C1 segment of cervical spinal cord (tissue), 14 donors: ENCODE measurements around the gene NPTX1.
A peak's percentile ranks its signal among the peaks of the same experiment; 100 is the strongest.

Experiments used
- DNase-seq, 14 donors: peaks; one replicate each; lab custom pipeline; 2025; lab: John Stamatoyannopoulos, UW

Gene NPTX1

GRCh38 chr17:80445726-80446110 is 30.7 kb downstream of the NPTX1 start:
- DNase-seq = peak in 1 of 14 donors; percentile 70

DNA sequence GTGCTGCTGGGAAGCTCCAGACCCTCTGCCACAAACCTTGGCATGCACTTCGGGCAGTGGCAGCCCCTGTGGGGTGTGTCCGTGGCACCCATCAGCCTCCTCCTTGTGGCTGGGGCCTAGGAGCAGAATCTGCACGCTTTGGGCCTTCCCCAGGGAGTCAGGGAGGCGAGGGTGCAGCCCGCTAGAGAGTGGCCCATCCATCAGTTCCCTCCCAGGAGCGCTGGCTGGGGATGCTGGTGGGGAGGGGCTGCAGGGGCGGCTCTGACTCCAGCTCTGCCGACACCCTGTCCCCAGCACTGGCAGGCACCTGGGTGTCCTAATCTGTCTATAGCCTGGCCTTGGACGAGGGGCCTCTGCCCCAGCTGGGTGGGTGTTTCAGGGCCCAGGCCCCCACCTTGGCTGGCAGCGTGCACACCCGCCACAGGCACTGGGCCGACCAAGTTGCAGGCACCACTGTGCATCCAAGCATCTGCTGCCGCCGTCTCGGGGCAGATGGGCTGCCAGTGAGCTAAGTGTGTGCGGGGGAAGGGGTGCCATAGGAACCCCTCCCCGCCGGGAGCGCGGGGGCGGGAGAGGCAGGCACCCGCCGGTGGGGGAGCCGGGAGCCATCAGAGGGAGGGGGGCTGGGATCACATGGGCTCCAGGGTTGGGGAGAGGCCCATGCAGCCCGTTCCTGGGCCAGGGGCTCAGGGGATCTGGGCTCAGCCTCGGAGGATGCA is 31.2 kb downstream of the NPTX1 start:
- DNase-seq = no peak

DNA sequence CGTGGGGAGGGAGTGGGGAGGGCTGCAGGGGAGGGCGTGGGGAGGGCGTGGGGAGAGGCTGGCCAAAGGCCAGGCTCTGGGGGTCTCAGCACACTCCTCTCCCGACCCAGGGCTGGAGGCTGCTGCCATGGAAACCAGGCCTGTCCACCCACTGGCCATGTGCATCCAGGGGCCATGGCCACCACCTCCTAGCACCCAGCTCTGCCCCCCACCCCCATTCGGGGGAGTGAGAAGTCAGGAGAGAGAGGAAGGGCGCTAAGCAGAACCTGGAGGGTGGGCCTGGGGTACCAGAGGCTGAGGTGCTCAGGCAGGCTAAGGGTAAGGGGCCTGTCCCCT is 31.8 kb downstream of the NPTX1 start:
- DNase-seq = no peak

- DNase-seq = peak in 3 of 14 donors; percentile 20 to 90 (median 53)
These were observed 32.3 kb downstream of the NPTX1 start for GRCh38 chr17:80443916-80444643.

GRCh38 chr17:80443498-80443897 is 32.9 kb downstream of the NPTX1 start:
- DNase-seq = no peak

GRCh38 chr17:80442764-80443163 is 33.6 kb downstream of the NPTX1 start:
- DNase-seq = no peak

DNA sequence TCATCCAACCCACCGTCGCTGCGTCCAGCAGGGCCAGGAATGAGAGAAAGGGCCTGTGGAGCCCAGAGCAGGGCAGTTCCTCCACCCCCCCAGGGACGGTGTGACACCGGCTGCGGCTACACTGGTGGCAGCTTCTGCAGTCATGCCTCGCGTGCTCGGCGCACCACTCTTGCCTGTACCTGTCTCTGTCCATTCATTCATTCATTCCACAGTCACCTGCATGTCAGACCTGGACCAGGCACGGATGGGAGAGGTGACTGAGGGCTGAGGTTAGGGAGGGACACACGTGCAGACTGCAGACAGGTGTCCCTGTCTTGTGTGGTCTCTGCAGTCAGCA is 34.1 kb downstream of the NPTX1 start:
- DNase-seq = peak in 1 of 14 donors; percentile 27

- DNase-seq = no peak
These were observed 34.6 kb downstream of the NPTX1 start for GRCh38 chr17:80441598-80442322.

DNA sequence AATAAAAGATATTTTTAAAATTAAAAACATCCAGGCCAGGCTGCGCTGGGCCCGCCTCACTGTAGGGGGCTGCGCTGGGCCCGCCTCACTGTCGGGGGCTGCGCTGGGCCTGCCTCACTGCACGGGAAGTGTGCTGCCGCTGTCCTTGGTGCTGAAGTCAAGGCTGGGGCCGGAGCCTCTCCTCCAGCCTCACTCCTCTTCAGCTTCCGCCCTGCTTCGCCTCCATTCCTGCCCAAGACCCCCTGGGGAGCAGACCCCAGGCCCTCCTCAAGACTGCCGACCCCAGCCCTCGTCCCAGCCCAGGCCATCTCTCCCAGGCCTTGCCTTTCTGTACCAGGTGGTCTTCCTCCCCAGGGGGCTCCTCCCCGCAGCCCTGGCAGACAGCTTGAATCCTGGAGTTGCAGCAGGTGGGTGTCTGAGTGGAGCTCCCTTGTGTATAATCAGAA is 35.3 kb downstream of the NPTX1 start:
- DNase-seq = no peak

- no peak for DNase-seq
These were observed 36.9 kb downstream of the NPTX1 start for GRCh38 chr17:80439499-80439898.

- no peak for DNase-seq
These were observed 37.6 kb downstream of the NPTX1 start for GRCh38 chr17:80438806-80439205.

DNA sequence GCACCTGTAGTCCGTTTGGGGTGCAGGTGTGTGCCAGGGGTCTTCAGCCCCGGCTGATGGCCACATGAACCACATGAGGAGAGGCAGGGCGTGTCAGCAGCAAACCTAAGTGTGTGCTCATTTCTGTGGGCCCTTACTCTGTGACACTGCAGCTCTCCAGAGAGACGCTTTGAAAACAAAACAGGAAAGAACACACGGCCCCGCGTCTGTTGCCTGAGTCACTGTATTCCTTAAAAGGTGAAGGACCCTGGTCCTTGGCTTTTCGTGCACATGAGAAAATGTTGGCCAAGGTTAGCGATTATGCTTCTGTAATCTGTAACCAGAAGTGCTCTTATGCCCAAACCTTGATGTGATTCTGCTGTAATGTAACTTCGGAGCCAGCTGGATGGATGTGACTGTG is 38.9 kb downstream of the NPTX1 start:
- DNase-seq = no peak

- DNase-seq = no peak
These were observed 42.3 kb downstream of the NPTX1 start for GRCh38 chr17:80433916-80434666.

DNA sequence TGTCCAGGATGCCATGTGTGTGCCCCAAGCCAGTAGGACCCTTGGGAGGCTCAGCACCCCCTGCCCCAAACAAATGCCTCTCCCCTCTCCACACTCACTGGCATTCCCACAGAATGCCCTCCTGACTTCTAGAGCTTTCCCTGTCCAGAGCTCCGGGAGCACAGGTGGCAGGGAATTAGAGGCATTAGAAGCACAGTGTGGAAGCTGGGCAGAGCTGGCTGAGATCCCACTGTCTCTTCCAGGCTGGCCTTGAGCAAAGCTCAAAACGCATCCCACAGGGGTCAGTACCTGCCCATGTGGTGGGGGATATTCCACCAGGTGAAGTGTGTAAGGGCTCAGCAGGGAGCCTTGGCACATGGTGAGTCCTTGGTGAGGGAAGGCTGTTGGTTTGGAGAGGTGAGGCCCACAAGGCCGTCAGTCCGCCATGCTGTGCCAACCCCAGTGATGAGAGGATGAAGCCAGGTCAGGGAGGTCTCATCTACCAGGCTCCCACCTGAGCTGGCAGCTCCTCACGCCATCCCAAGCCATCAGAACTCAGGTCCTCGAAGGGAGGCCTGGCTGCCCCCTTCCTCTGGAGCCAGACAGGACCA is 43.4 kb downstream of the NPTX1 start:
- peak in 1 of 14 donors; percentile 71 for DNase-seq

DNA sequence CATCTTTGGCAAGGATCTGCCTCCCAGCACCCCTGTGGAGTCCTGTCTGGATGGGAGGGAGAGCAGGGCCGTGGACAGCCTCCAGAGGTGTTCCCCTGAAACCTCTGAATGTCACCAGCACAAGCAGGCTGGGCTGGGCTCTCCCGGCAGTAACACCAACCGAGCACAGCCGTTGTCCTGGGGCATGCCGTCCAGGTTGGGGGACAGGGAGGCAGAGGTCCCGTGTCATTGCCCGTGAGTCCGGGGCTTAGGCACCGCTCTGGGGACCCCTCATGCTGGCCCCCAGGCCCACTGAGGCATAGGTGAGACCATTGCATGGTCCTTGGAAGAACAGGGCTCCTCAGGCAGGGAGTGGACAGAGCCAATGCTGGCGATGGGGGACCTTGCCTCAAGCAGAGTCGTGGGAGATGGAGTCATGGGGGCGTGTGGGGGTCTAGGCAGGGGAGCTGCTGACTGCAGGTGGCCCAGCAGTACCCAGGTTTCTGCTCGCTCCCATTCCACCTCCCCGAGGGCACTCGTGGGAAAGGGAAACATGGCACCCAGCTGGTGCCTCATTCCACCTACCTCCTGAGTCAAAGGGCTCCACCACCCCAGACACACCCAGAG is 44.0 kb downstream of the NPTX1 start:
- DNase-seq = no peak

DNA sequence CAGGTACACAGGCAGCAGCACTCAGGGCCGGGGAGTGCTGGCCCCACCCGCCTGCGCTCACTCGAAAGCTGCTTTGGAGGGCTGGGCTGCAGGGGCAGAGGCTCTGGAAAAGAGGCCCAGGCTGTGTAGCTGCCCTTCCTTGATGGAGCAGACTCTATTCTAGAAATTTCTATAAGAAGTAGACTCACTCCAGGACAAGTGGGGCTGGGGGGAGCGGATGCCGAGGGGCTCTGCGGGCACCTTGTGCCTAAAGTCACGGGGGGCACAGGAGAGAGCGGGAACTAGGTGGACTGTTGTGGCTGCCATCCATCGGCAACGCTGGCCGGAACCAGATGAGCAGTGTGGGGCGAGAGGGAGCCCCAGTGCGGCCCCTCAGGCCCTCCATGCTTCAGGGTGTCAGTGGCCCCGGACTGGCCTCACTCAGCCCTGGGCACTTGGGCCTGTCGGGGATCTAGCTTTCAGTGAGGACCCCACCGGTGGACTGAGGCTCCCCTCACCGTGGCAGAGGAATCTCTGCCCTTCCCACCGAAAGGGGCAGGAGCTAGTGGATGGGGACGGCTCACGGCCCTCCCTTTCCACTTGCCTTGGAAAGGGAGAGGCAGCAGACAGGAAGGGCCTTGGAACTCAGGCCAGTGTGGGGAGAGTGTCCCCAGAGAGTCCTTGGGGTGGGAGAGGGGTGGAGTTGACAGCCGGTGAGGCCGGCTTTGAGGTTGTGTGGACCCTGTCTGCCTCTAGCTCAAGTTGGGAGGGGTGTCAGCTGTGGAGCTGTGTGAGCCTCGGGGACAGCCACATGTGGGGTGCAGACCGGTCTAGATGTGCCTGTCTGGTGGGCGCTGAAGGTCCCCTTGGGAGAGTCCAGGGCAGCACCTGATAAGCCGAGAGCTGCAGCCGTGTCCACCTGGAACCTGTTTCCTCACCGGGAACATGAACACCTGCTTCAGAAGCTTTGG is 44.9 kb downstream of the NPTX1 start:
- no peak for DNase-seq

- no peak for DNase-seq
These were observed 45.8 kb downstream of the NPTX1 start for GRCh38 chr17:80430446-80431245.

DNA sequence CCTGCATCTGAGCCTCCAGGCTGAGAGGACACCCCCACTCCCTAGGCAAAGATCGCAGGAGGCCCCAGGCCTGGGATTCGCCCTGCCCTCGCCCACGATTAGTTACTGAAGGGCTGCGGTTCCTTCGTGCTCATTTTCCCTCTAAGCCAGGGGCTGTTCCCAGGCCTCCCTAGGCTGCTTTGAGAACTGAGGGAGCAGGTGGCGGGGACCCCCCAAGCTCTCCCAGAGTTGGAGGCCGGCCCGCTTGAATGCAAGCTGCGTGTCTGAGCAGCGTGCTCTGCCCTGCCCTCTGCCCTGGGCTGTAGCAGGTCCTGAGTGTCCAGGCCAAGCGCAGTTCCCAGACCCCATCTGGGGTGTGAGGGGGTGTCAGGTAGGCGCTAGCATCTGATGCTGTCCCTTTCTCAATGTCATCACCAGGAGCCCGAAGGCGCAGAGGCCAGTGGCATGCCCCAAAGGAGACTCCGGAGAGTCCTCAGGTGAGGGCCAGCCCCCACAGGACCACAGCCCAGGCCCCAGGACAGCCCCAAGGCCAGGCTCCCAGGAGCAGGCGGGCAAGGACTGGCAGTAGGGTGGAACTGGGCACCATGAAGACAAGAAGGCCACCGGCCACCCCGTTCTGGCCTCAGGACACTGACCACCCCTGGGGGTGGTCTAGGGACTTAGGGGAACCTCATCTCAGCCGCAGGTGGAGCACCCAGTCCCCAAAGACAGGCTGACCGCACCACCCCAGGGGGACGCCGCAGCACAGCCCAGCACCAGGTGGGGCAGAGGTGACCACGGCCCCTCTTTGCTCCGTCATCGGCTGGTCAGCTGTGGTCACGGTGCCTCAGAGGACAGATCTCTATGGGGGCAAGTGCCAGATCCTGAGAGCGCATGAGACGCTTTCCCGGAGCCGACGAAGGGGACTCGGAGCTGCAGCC is 46.8 kb downstream of the NPTX1 start:
- DNase-seq = no peak
